ENCODE results near the gene JMJD8.
A peak's percentile ranks its signal among the peaks of the same experiment; 100 is the strongest.
"Not testable (repeated sequence)": the region's sequence is repeated elsewhere in the genome, so short reads cannot be mapped to it uniquely, and the experiment has no call there.

JMJD8 gene

GRCh38 chr16:708019-708418 lies 23.9 kb upstream of the JMJD8 start:
- no peak for DNase-seq

- no peak for DNase-seq
Measured at GRCh38 chr16:707062-707538, 23.0 kb upstream of the JMJD8 start.

- DNase-seq: no peak
Measured at GRCh38 chr16:706189-707061, 22.3 kb upstream of the JMJD8 start.

GRCh38 chr16:705431-706188 lies 21.5 kb upstream of the JMJD8 start, which contains the start of gene FBXL16:
FBXL16 (minus strand) TSS chr16:705801; CDS start chr16:697405, 8,396 bp downstream.
- peak; percentile 69 to 81 for DNase-seq

- no peak for DNase-seq
Measured at GRCh38 chr16:704552-705380, 20.6 kb upstream of the JMJD8 start.

- DNase-seq: no peak
Measured at GRCh38 chr16:704047-704446, 19.9 kb upstream of the JMJD8 start.

GRCh38 chr16:703406-703805 lies 19.3 kb upstream of the JMJD8 start:
- DNase-seq: no peak

GRCh38 chr16:702341-702740 lies 18.2 kb upstream of the JMJD8 start:
- no peak for DNase-seq

GRCh38 chr16:700684-701584 lies 16.8 kb upstream of the JMJD8 start:
- DNase-seq: no peak

GRCh38 chr16:698911-699671 lies 15.0 kb upstream of the JMJD8 start:
- no peak for DNase-seq

- peak; percentile 85 to 93 for DNase-seq
Measured at GRCh38 chr16:695355-696089, 11.4 kb upstream of the JMJD8 start.

GRCh38 chr16:694863-695354 lies 10.8 kb upstream of the JMJD8 start:
- DNase-seq: no peak

- DNase-seq: no peak
Measured at GRCh38 chr16:694187-694862, 10.2 kb upstream of the JMJD8 start.

GRCh38 chr16:693766-694165 lies 9.6 kb upstream of the JMJD8 start:
- no peak for DNase-seq

- no peak for DNase-seq
Measured at GRCh38 chr16:693364-693763, 9.2 kb upstream of the JMJD8 start.

GRCh38 chr16:692356-693108 lies 8.4 kb upstream of the JMJD8 start:
- no peak for DNase-seq

GRCh38 chr16:691242-691641 lies 7.1 kb upstream of the JMJD8 start:
- not testable (repeated sequence) for DNase-seq

GRCh38 chr16:689175-689897 lies 5.2 kb upstream of the JMJD8 start:
- DNase-seq: no peak
